Measurements from ENCODE around the gene MGAT3.

MGAT3 gene

GRCh38 chr22:39427751-39428596 lies 28.8 kb upstream of the MGAT3 start:
- H3K27me3 ChIP-seq (replicated peaks in 2 of 5; ENCODE audit: control insufficient read depth in 4 of 5, insufficient read depth in 5 of 5, low read length in 4 of 5) = no peaks in the 10 kb centered on the region
- no peaks in the 10 kb centered on the region for H3K9me3 ChIP-seq (ENCODE audit: control extremely low read depth in 1 of 5, control insufficient read depth in 4 of 5, insufficient read depth in 2 of 5, low read depth in 1 of 5, low read length in 4 of 5)
- DNase-seq = no peak
- H3K4me1 ChIP-seq (ENCODE audit: control extremely low read depth in 1 of 4, control insufficient read depth in 4 of 4, insufficient read depth in 4 of 4, low read length in 3 of 4) = no peaks in the 10 kb centered on the region
- CTCF ChIA-PET = interaction anchor here (0.9 to 1.4 kb wide), 3 partner anchors 9 to 15 kb away, joined by 3 to 4 read pairs (median 4); no protein-coding TSS in a partner anchor
- no peak overlapping the region for H3K4me3 ChIP-seq (ENCODE audit: control insufficient read depth in 1 of 7, extremely low read depth in 1 of 7, insufficient read depth in 4 of 7, low read depth in 2 of 7, low read length in 6 of 7)
- WGBS (ENCODE audit: insufficient coverage) = 97% methylated on average over 11 of the region's 13 CpGs
- no peak overlapping the region for H3K27ac ChIP-seq (ENCODE audit: insufficient read depth in 1 of 2, low read depth in 1 of 2, low read length in 2 of 2, poor library complexity in 1 of 2, severe bottlenecking in 2 of 2)
- H3K36me3 ChIP-seq (ENCODE audit: control insufficient read depth in 4 of 4, insufficient read depth in 4 of 4, low read length in 3 of 4) = peaks cover 27 to 86% (median 57%) of the 10 kb centered on the region in 4 experiments
- POLR2A ChIA-PET = no interaction called here

DNA sequence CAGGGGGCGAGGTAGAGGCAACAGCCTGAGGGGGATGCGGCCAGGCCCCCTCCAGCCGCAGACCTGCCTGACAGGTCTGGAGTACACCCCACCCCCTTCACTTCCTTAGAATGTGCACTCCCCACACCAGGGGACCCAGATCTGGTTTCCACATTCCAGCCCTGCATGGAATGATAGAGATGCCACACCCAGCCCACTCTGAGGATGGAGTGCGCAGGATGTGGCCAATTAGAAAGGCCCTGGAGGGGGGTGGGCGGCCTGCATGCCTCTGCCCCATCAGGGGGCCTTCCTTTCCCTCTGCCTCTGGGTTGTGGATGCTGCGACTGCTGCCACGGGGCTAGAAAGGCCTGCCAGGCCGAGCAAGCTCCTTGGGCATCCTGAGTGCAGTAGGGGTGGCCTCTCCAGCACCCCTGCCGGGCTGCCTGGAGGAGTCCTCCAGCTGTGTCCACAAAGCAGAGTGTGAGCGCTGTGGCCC lies 28.2 kb upstream of the MGAT3 start:
- CTCF ChIA-PET = interaction anchor here (0.9 to 1.4 kb wide), 2 partner anchors 8 to 12 kb away, joined by 3 to 4 read pairs; no protein-coding TSS in a partner anchor
- Histone ChIP-seq H3K9me3 (ENCODE audit: control extremely low read depth in 1 of 5, control insufficient read depth in 4 of 5, insufficient read depth in 2 of 5, low read depth in 1 of 5, low read length in 4 of 5) (no peaks in the 10 kb centered on the region), H3K4me1 (ENCODE audit: control extremely low read depth in 1 of 4, control insufficient read depth in 4 of 4, insufficient read depth in 4 of 4, low read length in 3 of 4) (no peaks in the 10 kb centered on the region), H3K27me3 (replicated peaks in 2 of 5; ENCODE audit: control insufficient read depth in 4 of 5, insufficient read depth in 5 of 5, low read length in 4 of 5) (no peaks in the 10 kb centered on the region), H3K4me3 (ENCODE audit: control insufficient read depth in 1 of 7, extremely low read depth in 1 of 7, insufficient read depth in 4 of 7, low read depth in 2 of 7, low read length in 6 of 7) (no peak overlapping the region), H3K27ac (ENCODE audit: insufficient read depth in 1 of 2, low read depth in 1 of 2, low read length in 2 of 2, poor library complexity in 1 of 2, severe bottlenecking in 2 of 2) (no peak overlapping the region), H3K36me3 (ENCODE audit: control insufficient read depth in 4 of 4, insufficient read depth in 4 of 4, low read length in 3 of 4) (peaks cover 27 to 87% (median 57%) of the 10 kb centered on the region in 4 experiments)
- WGBS (ENCODE audit: insufficient coverage) = 100% methylated on average over 4 of the region's 10 CpGs
- POLR2A ChIA-PET = interaction anchor here (0.6 kb wide), 1 partner anchor 97 kb away, joined by 4 read pairs; no protein-coding TSS in a partner anchor
- no peak for DNase-seq

DNA sequence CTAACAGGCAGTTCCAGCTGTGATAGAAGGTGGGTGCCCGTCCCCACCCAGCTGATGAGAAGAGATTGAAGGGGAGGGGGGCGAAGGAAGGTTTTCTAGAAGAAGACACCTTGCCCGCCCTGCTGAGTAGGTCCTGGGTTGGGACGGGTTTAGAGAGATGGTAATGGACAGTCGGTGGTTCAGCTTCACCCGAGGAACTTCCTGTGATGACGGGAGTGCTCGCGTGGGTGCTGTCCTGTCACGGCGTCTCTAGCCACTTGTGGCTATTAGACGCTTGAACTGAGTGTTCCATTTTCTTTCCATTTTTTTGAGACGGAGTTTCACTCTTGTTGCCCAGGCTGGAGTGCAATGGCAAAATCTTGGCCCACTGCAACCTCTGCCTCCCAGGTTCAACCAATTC lies 27.6 kb upstream of the MGAT3 start:
- no peaks in the 10 kb centered on the region for H3K27me3 ChIP-seq (replicated peaks in 2 of 5; ENCODE audit: control insufficient read depth in 4 of 5, insufficient read depth in 5 of 5, low read length in 4 of 5)
- no peak for DNase-seq
- H3K27ac ChIP-seq (ENCODE audit: insufficient read depth in 1 of 2, low read depth in 1 of 2, low read length in 2 of 2, poor library complexity in 1 of 2, severe bottlenecking in 2 of 2) = no peak overlapping the region
- H3K4me1 ChIP-seq (ENCODE audit: control extremely low read depth in 1 of 4, control insufficient read depth in 4 of 4, insufficient read depth in 4 of 4, low read length in 3 of 4) = no peaks in the 10 kb centered on the region
- H3K9me3 ChIP-seq (ENCODE audit: control extremely low read depth in 1 of 5, control insufficient read depth in 4 of 5, insufficient read depth in 2 of 5, low read depth in 1 of 5, low read length in 4 of 5) = no peaks in the 10 kb centered on the region
- CTCF ChIA-PET = interaction anchor here (1.4 kb wide), 1 partner anchor 11 kb away, joined by 3 read pairs; no protein-coding TSS in a partner anchor
- WGBS (ENCODE audit: insufficient coverage) = 95% methylated on average over 13 of the region's 13 CpGs
- peaks cover 25 to 85% (median 57%) of the 10 kb centered on the region in 4 experiments for H3K36me3 ChIP-seq (ENCODE audit: control insufficient read depth in 4 of 4, insufficient read depth in 4 of 4, low read length in 3 of 4)
- no peak overlapping the region for H3K4me3 ChIP-seq (ENCODE audit: control insufficient read depth in 1 of 7, extremely low read depth in 1 of 7, insufficient read depth in 4 of 7, low read depth in 2 of 7, low read length in 6 of 7)
- POLR2A ChIA-PET = interaction anchor here (0.6 kb wide), 1 partner anchor 97 kb away, joined by 4 read pairs; no protein-coding TSS in a partner anchor

DNA sequence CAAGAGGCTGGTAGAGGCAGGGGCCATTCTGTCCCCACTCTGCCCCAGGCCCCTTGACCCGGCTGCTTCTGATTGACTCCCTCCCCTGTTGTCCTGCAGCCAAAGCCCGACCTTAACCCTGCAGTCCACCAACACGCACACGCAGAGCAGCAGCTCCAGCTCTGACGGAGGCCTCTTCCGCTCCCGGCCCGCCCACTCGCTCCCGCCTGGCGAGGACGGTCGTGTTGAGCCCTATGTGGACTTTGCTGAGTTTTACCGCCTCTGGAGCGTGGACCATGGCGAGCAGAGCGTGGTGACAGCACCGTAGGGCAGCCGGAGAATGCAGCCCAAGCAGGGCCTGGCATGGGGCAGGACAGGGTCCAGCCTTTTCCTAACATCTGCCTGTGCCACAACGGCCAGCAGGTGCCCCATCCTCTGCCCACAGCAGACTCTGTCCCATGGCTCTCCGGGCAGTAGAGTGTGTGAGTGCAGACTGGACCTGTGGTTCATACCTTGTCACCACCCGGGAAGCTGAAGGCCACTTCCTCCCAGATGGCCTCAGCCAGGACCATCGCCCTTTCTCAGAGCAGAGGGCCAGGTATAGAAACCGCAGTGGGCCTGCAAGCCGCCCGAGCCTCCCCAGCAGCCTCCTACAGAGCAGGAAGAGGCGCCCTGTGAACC lies 26.8 kb upstream of the MGAT3 start:
- WGBS (ENCODE audit: insufficient coverage) = 96% methylated on average over 26 of the region's 27 CpGs
- ChIA-PET POLR2A (no interaction called here), CTCF (no interaction called here)
- Histone ChIP-seq H3K4me3 (ENCODE audit: control insufficient read depth in 1 of 7, extremely low read depth in 1 of 7, insufficient read depth in 4 of 7, low read depth in 2 of 7, low read length in 6 of 7) (no peak overlapping the region), H3K27me3 (replicated peaks in 2 of 5; ENCODE audit: control insufficient read depth in 4 of 5, insufficient read depth in 5 of 5, low read length in 4 of 5) (no peaks in the 10 kb centered on the region), H3K27ac (ENCODE audit: insufficient read depth in 1 of 2, low read depth in 1 of 2, low read length in 2 of 2, poor library complexity in 1 of 2, severe bottlenecking in 2 of 2) (no peak overlapping the region), H3K4me1 (ENCODE audit: control extremely low read depth in 1 of 4, control insufficient read depth in 4 of 4, insufficient read depth in 4 of 4, low read length in 3 of 4) (no peaks in the 10 kb centered on the region), H3K36me3 (ENCODE audit: control insufficient read depth in 4 of 4, insufficient read depth in 4 of 4, low read length in 3 of 4) (peaks cover 25 to 81% (median 56%) of the 10 kb centered on the region in 4 experiments), H3K9me3 (ENCODE audit: control extremely low read depth in 1 of 5, control insufficient read depth in 4 of 5, insufficient read depth in 2 of 5, low read depth in 1 of 5, low read length in 4 of 5) (no peaks in the 10 kb centered on the region)
- DNase-seq = no peak

- Histone ChIP-seq H3K4me3 (ENCODE audit: control insufficient read depth in 1 of 7, extremely low read depth in 1 of 7, insufficient read depth in 4 of 7, low read depth in 2 of 7, low read length in 6 of 7) (no peak overlapping the region), H3K27me3 (replicated peaks in 2 of 5; ENCODE audit: control insufficient read depth in 4 of 5, insufficient read depth in 5 of 5, low read length in 4 of 5) (no peaks in the 10 kb centered on the region), H3K4me1 (ENCODE audit: control extremely low read depth in 1 of 4, control insufficient read depth in 4 of 4, insufficient read depth in 4 of 4, low read length in 3 of 4) (no peaks in the 10 kb centered on the region), H3K36me3 (ENCODE audit: control insufficient read depth in 4 of 4, insufficient read depth in 4 of 4, low read length in 3 of 4) (peaks cover 25 to 80% (median 56%) of the 10 kb centered on the region in 4 experiments), H3K9me3 (ENCODE audit: control extremely low read depth in 1 of 5, control insufficient read depth in 4 of 5, insufficient read depth in 2 of 5, low read depth in 1 of 5, low read length in 4 of 5) (no peaks in the 10 kb centered on the region), H3K27ac (ENCODE audit: insufficient read depth in 1 of 2, low read depth in 1 of 2, low read length in 2 of 2, poor library complexity in 1 of 2, severe bottlenecking in 2 of 2) (no peak overlapping the region)
- ChIA-PET CTCF (interaction anchor here (1.4 kb wide), 1 partner anchor 18 kb away, joined by 3 read pairs; no protein-coding TSS in a partner anchor), POLR2A (no interaction called here)
- DNase-seq = no peak
- 90% methylated on average over 10 of the region's 10 CpGs for WGBS (ENCODE audit: insufficient coverage)
Observed at GRCh38 chr22:39430576-39431150, 26.1 kb upstream of the MGAT3 start.

DNA sequence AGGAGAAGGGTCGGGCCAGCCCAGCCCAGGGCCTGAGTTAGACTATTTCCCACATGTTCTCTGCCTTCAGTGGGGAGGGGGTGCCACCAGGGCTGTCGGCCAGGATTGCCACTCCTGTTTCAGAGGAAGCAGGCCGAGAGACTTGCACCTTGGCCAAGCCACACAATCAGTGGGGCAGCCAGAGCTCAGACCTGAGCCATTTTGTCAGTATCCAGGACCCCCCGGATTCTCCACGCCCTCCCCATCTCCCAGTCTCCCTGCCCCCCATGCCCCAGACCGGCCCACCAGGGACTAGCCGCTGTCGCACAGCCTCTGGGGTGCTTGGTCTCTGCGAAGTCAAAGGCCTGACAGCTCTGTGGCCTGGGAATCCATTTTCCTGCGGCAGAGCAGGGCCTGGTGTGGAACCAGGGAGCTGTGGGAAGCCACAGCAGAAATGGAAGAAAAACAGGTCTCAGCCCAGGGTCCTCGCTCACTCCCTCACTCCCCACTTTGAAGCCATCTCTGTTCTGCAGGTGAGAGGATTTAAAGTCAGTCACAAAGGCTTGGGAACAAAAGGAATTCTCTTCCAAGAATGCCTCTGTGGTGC lies 25.5 kb upstream of the MGAT3 start:
- H3K9me3 ChIP-seq (ENCODE audit: control extremely low read depth in 1 of 5, control insufficient read depth in 4 of 5, insufficient read depth in 2 of 5, low read depth in 1 of 5, low read length in 4 of 5) = no peaks in the 10 kb centered on the region
- H3K27me3 ChIP-seq (replicated peaks in 2 of 5; ENCODE audit: control insufficient read depth in 4 of 5, insufficient read depth in 5 of 5, low read length in 4 of 5) = no peaks in the 10 kb centered on the region
- no peak overlapping the region for H3K4me3 ChIP-seq (ENCODE audit: control insufficient read depth in 1 of 7, extremely low read depth in 1 of 7, insufficient read depth in 4 of 7, low read depth in 2 of 7, low read length in 6 of 7)
- no peak overlapping the region for H3K27ac ChIP-seq (ENCODE audit: insufficient read depth in 1 of 2, low read depth in 1 of 2, low read length in 2 of 2, poor library complexity in 1 of 2, severe bottlenecking in 2 of 2)
- peaks cover 20 to 76% (median 54%) of the 10 kb centered on the region in 4 experiments for H3K36me3 ChIP-seq (ENCODE audit: control insufficient read depth in 4 of 4, insufficient read depth in 4 of 4, low read length in 3 of 4)
- no peak for DNase-seq
- H3K4me1 ChIP-seq (ENCODE audit: control extremely low read depth in 1 of 4, control insufficient read depth in 4 of 4, insufficient read depth in 4 of 4, low read length in 3 of 4) = peaks cover 0 to 3% (median under 1%) of the 10 kb centered on the region in 4 experiments
- 92% methylated on average over 11 of the region's 11 CpGs for WGBS (ENCODE audit: insufficient coverage)
- CTCF ChIA-PET = interaction anchor here (1.4 to 1.8 kb wide), 2 partner anchors 19 to 65 kb away, joined by 3 to 6 read pairs; no protein-coding TSS in a partner anchor
- POLR2A ChIA-PET = no interaction called here
